T follicular helper cell (primary cell): ENCODE results near the gene CPPED1.

ENCODE experiments used
- DNase-seq: peaks from one replicate; pipeline ENCODE4 v3.0.0-alpha.2; 2020; ENCODE audit warnings: low read depth

The CPPED1 gene

DNA sequence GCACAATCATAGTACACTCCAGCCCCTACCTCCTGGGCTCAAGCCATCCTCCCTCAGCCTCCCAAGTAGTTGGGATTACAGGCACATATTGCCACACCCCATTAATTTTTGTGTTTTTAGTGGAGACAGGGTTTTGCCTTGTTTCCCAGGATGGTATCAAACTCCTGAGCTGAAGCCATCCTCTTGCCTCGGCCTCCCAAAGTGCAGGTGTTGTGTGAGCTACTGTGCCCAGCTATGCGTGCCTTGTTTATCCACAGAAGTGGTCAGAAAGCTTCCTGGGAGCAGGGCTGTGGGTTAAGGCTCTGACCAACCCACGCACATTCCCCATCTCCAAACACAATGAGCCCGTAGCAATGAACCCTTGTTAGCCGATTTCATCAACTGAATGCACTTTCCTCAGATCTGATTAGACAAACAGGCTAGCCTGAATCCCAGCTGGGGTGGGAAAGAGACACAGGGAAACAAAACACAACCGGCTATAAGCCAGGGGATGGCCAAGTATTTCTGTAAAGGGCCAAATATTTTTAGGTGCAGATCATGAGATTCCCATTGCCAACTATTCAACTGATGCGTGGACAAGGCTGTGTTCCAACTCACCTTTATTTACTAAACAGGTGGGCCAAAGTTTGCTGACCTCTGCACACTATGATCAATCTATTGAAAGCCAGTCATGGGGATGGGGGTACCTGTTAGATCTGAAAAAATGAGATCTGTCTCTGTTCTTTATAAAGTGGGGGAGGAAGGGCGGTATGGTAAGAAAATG is 193.6 kb downstream of the CPPED1 start:
- DNase-seq, result no peak
